Prostate gland (tissue), 2 donors: Measurements from ENCODE around the gene L3MBTL4.

Experiments
- POLR2A ChIP-seq: fragments of 450-650 bp; IDR thresholded peaks from one replicate; pipeline ENCODE4 v1.6.1; 2016; ENCODE audit warnings: antibody characterized with exemption, mild to moderate bottlenecking
- POLR2AphosphoS5 ChIP-seq: sonication (generic); formaldehyde crosslinking; IDR thresholded peaks from one replicate; pipeline ENCODE4 v1.6.1; 2017; ENCODE audit warnings: antibody characterized with exemption
- TF ChIP-seq, protein P1 (sequence below), 4 experiments: fragments of 200-600 bp in 2 of 4; fragments of 450-650 bp in 2 of 4; sonication (generic) in 2 of 4; IDR thresholded peaks; 1 replicate in 3 of 4; 2 replicates in 1 of 4; pipeline ENCODE4 v1.5.1; 2016 to 2019; ENCODE audit warnings: antibody characterized with exemption in 4 of 4, mild to moderate bottlenecking in 2 of 4, moderate library complexity in 2 of 4

DNA sequence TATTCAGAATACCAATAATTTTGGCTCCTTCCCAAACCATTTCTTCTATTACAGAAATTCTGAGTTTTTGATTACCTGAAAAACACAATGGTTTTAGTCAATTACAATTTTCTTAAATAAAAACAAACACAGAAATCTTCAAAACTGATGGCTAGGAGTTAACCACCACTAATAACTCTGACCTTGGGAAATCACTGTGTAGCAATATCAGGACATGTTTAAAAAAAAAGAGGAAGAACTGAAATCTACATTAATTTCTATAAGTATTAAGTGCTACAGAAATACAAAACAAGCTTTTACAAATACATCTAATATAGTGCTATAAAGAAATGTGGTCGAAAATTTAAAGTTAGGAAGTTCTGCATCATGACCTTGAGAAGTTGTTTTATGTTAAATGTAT is 14.9 kb downstream of the L3MBTL4 start:
- TF ChIP-seq, protein P1, sequence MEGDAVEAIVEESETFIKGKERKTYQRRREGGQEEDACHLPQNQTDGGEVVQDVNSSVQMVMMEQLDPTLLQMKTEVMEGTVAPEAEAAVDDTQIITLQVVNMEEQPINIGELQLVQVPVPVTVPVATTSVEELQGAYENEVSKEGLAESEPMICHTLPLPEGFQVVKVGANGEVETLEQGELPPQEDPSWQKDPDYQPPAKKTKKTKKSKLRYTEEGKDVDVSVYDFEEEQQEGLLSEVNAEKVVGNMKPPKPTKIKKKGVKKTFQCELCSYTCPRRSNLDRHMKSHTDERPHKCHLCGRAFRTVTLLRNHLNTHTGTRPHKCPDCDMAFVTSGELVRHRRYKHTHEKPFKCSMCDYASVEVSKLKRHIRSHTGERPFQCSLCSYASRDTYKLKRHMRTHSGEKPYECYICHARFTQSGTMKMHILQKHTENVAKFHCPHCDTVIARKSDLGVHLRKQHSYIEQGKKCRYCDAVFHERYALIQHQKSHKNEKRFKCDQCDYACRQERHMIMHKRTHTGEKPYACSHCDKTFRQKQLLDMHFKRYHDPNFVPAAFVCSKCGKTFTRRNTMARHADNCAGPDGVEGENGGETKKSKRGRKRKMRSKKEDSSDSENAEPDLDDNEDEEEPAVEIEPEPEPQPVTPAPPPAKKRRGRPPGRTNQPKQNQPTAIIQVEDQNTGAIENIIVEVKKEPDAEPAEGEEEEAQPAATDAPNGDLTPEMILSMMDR (IDR thresholded peaks at IDR 0.05) = no peak
- TF ChIP-seq POLR2A = no peak
- no peak for TF ChIP-seq POLR2AphosphoS5
